Activated CD8-positive, alpha-beta T cell treated with anti-CD3 and anti-CD28 coated beads, Interleukin-2, amount 10 ng/mL, durations not matched to agents 7 days and 5 days (primary cell): ENCODE measurements around the gene DDX21. TPM values are rescaled to one million over a fixed set of nuclear protein-coding genes. Genes with fewer than 3 reads are reported as not detected.
"Not testable (repeated sequence)": the region's sequence is repeated elsewhere in the genome, so short reads cannot be mapped to it uniquely, and the experiment has no call there.

Source experiments
- ATAC-seq: fragments of 150-1000 bp; cut with Tn5 transposase; one replicate; pipeline ENCODE4 v1.10.0; 2021; ENCODE audit warnings: moderate library complexity
- CTCF ChIA-PET: fragments of 350-600 bp; sonication (Branson Sonifier 250); formaldehyde crosslinking; loops from one replicate; lab custom pipeline; 2021; ENCODE audit warnings: antibody characterized with exemption; lab: Charles Lee
- POLR2A ChIA-PET: fragments of 350-600 bp; sonication (Branson Sonifier 250); formaldehyde crosslinking; loops from one replicate; lab custom pipeline; 2021; ENCODE audit warnings: antibody characterized with exemption; lab: Charles Lee
- DNase-seq: peaks from one replicate; pipeline ENCODE4 v3.0.0-alpha.2; 2020
- H3K27ac Mint-ChIP-seq: one replicate; pipeline ENCODE4 v1.8.0; 2021; ENCODE audit warnings: mild to moderate bottlenecking, mixed read lengths
- H3K27me3 Mint-ChIP-seq: one replicate; pipeline ENCODE4 v1.8.0; 2021; ENCODE audit warnings: low read depth, mixed read lengths
- H3K36me3 Mint-ChIP-seq: one replicate; pipeline ENCODE4 v1.8.0; 2021; ENCODE audit warnings: low read depth, mixed read lengths
- H3K4me1 Mint-ChIP-seq: one replicate; pipeline ENCODE4 v1.8.0; 2021; ENCODE audit warnings: low read depth, mixed read lengths
- H3K4me3 Mint-ChIP-seq: one replicate; pipeline ENCODE4 v1.8.0; 2021; ENCODE audit warnings: mild to moderate bottlenecking, mixed read lengths
- H3K9me3 Mint-ChIP-seq: one replicate; pipeline ENCODE4 v1.8.0; 2022; ENCODE audit warnings: mixed read lengths; ENCODE audit not compliant: insufficient read depth
- total RNA-seq, 2 experiments: library from RNA; stranded (reverse); gene quantifications; one replicate each; pipeline ENCODE4 v1.2.3, GENCODE V29; 2021

Gene DDX21
- total RNA-seq, 2 experiments from 2014 or later: 94.7 to 94.9 TPM

- ChIA-PET POLR2A (interaction anchor here (0.8 to 1.2 kb wide), 4 partner anchors 30 to 136 kb away, joined by 3 to 4 read pairs (median 4); partner anchors contain the start of gene SRGN), CTCF (interaction anchor here (0.7 to 3.2 kb wide), 21 partner anchors 8 to 420 kb away, joined by 3 to 14 read pairs (median 4); partner anchors contain the start of gene DDX21)
- peak; percentile 90 for DNase-seq
- H3K36me3 Mint-ChIP-seq: peaks cover 34% of the 10 kb centered on the region
- H3K4me1 Mint-ChIP-seq: peaks cover 46% of the 10 kb centered on the region
- peak within 1 kb of the TSS; percentile 97 for H3K27ac Mint-ChIP-seq
- H3K27me3 Mint-ChIP-seq: no peaks in the 10 kb centered on the region
- H3K9me3 Mint-ChIP-seq: no peaks in the 10 kb centered on the region
- peak; percentile 88 for ATAC-seq
- peak within 1 kb of the TSS; percentile 99 for H3K4me3 Mint-ChIP-seq
Measured at GRCh38 chr10:68988530-68989316, 32.8 kb downstream of the DDX21 start, which contains the start of gene KIFBP. Gene KIFBP, plus strand, starts transcription at chr10:68988803. Its CDS starts 30 bp downstream, at chr10:68988833.

DNA sequence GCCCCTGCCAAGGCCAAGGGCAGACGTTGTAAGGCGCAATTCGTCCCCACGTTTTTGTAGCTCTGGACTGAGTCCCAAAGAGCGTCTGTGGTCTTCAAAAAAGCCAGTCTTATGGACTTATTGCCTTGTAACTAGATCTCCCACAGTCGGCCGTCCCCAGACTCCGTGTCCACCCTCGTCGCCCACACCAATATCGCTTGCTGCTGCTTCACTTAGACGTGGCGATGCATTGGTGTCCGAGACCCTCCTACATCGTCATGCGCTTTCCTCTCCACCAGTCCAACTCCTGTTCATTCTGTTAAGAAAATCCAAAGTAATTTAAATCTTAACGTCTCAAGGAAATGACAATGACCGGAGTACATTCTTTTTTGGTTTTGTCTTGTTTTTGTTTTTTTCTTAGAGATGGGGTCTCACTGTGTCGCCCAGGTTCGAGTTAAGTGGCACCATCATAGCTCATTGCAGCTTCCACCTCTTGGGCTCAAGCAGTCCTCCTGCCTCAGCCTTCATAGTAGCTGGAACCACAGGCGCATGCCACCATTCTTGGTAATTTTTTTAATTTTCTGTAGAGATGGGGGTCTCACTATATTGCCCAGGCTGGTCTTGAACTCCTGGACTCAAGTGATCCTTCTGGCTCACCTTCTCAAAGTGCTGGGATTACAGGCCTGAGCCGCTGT is 33.5 kb downstream of the DDX21 start:
- peaks cover 46% of the 10 kb centered on the region for H3K4me1 Mint-ChIP-seq
- POLR2A ChIA-PET: interaction anchor here (0.8 to 1.2 kb wide), 3 partner anchors 30 to 135 kb away, joined by 3 to 4 read pairs (median 3); partner anchors contain the start of gene SRGN
- H3K27me3 Mint-ChIP-seq: no peaks in the 10 kb centered on the region
- peaks cover 27% of the 10 kb centered on the region for H3K36me3 Mint-ChIP-seq
- DNase-seq: no peak
- no peak for ATAC-seq
- peak overlapping the region; percentile 97 for H3K27ac Mint-ChIP-seq
- CTCF ChIA-PET: interaction anchor here (0.7 to 3.2 kb wide), 13 partner anchors 8 to 418 kb away, joined by 3 to 13 read pairs (median 4); partner anchors contain the start of gene DDX21
- peak overlapping the region; percentile 99 for H3K4me3 Mint-ChIP-seq
- no peaks in the 10 kb centered on the region for H3K9me3 Mint-ChIP-seq

DNA sequence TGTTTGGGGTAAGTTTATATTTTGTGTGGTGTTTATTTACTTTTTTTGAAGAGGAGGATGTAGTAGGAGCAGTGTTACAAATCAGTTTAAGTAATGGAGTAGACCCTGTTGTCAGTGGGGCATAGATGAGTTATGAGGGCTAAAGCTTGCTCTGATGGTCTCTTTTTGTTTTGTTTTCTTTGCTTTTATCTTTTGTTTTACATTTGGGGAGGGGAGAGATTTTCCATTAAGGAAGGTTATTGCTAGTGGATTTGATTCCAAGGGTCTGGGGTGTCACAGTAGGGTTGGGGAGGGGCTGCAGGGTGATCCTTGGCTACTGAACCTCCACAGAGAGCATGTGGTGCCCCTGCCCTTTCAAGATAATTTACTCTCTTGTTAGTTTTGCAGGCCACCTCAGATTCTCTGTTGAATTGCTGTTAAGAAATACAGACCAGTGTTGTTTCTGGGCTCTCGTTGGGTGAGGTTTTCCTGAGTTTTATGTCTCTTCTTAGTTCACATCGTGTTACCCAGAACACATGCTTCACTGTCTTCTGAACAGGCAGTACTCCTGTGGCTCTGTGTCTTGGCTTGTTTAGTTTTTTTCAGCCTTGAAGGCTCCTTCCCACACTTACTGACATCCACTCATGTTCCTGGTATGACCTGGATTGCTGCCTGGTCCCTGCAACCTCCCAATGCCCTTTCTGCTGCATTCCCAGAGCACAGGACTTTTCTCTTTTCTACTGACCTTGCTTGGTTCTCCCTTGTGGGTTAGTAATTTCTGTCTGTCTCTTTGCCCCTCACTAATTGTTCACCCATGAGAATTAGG is 36.9 kb downstream of the DDX21 start:
- no peaks in the 10 kb centered on the region for H3K9me3 Mint-ChIP-seq
- POLR2A ChIA-PET: no interaction called here
- CTCF ChIA-PET: interaction anchor here (0.9 to 4.6 kb wide), 3 partner anchors 9 to 101 kb away, joined by 5 to 17 read pairs (median 6); no protein-coding TSS in a partner anchor
- H3K27me3 Mint-ChIP-seq: no peaks in the 10 kb centered on the region
- H3K27ac Mint-ChIP-seq: peak overlapping the region; percentile 2
- peaks cover 52% of the 10 kb centered on the region for H3K4me1 Mint-ChIP-seq
- peaks cover 18% of the 10 kb centered on the region for H3K36me3 Mint-ChIP-seq
- ATAC-seq (no peak), DNase-seq (no peak)
- H3K4me3 Mint-ChIP-seq: no peak overlapping the region

DNA sequence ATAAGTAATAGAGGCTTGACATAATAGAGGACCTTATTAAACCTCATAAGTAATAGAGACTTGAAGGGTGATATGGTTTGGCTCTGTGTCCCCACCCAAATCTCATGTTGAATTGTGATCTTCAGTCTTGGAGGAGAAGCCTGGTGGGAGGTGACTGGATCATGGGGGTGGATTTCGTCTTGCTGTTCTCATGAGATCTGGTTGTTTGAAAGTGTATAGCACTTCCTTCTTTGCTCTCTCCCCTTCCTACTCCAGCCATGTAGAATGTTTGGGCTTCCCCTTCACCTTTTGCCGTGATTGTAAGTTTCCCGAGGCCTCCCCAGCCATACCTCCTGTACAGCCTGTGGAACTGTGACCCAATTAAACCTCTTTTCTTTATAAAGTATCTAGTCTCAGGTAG is 41.2 kb downstream of the DDX21 start:
- ATAC-seq: peak; percentile 29
- DNase-seq: no peak
- Mint-ChIP-seq H3K4me3 (no peak overlapping the region), H3K27me3 (no peaks in the 10 kb centered on the region), H3K4me1 (peaks cover 33% of the 10 kb centered on the region), H3K27ac (peak overlapping the region; percentile 73), H3K36me3 (peaks cover 10% of the 10 kb centered on the region), H3K9me3 (no peaks in the 10 kb centered on the region)
- ChIA-PET CTCF (no interaction called here), POLR2A (no interaction called here)

- DNase-seq (no peak), ATAC-seq (peak; percentile 49)
- Mint-ChIP-seq H3K4me3 (no peak overlapping the region), H3K27me3 (no peaks in the 10 kb centered on the region), H3K9me3 (no peaks in the 10 kb centered on the region), H3K4me1 (peaks cover 2% of the 10 kb centered on the region), H3K27ac (no peak overlapping the region), H3K36me3 (peaks cover 6% of the 10 kb centered on the region)
- ChIA-PET POLR2A (interaction anchor here (0.5 to 2.1 kb wide), 6 partner anchors 10 to 125 kb away, joined by 3 to 18 read pairs (median 6); partner anchors contain the start of gene SRGN), CTCF (interaction anchor here (0.5 to 7.8 kb wide), 27 partner anchors 9 to 388 kb away, joined by 3 to 199 read pairs (median 5); partner anchors contain the start of genes DDX21, SRGN and SUPV3L1)
Measured at GRCh38 chr10:69004821-69005220, 48.9 kb downstream of the DDX21 start.

- no peak for ATAC-seq
- H3K27me3 Mint-ChIP-seq: no peaks in the 10 kb centered on the region
- no peak overlapping the region for H3K27ac Mint-ChIP-seq
Measured at GRCh38 chr10:69005704-69006485, 49.9 kb downstream of the DDX21 start.

DNA sequence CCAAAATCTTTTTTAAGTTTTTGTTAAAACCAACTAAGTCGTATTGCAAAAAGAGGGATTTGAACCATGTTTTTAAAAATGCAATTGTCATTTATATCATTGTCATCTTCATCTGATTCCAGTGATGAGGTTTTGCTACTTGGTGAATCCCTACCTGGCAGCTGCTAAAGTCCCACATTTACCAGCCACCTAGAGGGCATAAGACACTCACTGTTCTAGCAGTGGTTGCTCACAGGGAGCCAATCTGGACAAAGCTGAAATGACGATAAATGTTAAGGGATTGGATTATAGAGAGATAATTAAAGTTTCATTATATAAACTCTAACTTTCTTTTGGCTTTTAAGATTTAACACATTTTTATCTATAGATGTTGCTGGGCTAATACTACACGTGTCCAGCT is 51.3 kb downstream of the DDX21 start:
- ChIA-PET POLR2A (no interaction called here), CTCF (interaction anchor here (0.6 to 7.8 kb wide), 8 partner anchors 8 to 383 kb away, joined by 3 to 199 read pairs (median 12); partner anchors contain the start of gene SRGN)
- Mint-ChIP-seq H3K9me3 (no peaks in the 10 kb centered on the region), H3K27me3 (no peaks in the 10 kb centered on the region), H3K27ac (no peak overlapping the region), H3K4me1 (peaks cover 2% of the 10 kb centered on the region), H3K36me3 (peaks cover 14% of the 10 kb centered on the region), H3K4me3 (no peak overlapping the region)
- DNase-seq: no peak
- no peak for ATAC-seq

More at GRCh38 chr10:69005704-69006485, 49.9 kb downstream of the DDX21 start:
- H3K36me3 Mint-ChIP-seq: peaks cover 9% of the 10 kb centered on the region
- no peak overlapping the region for H3K4me3 Mint-ChIP-seq
- peaks cover 2% of the 10 kb centered on the region for H3K4me1 Mint-ChIP-seq
- H3K9me3 Mint-ChIP-seq: no peaks in the 10 kb centered on the region
- POLR2A ChIA-PET: interaction anchor here (0.5 to 2.1 kb wide), 6 partner anchors 40 to 216 kb away, joined by 3 to 18 read pairs (median 4); partner anchors contain the start of gene SRGN
- DNase-seq: no peak
- CTCF ChIA-PET: interaction anchor here (0.7 to 7.8 kb wide), 26 partner anchors 9 to 385 kb away, joined by 3 to 199 read pairs (median 6); partner anchors contain the start of genes SRGN and SUPV3L1

DNA sequence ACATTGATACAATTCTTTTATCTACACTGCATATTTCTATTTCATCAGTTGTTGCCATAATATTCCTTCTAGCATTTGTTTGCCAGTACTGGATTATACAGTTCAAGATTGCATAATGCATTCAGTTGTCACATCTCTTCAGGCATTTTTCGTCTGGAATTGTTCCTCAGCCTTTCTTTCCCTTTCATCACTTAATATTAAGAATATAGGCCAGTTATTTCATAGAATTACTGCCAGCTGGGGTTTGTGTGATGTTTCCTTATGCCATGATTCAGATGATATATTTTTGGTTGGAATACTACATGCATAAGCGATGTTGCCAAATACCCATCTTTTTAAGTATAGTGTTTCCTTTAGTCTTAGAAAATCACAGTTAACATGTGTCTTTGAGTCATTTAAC is 53.4 kb downstream of the DDX21 start:
- DNase-seq (no peak), ATAC-seq (no peak)
- no peaks in the 10 kb centered on the region for H3K9me3 Mint-ChIP-seq
- ChIA-PET POLR2A (no interaction called here), CTCF (interaction anchor here (0.6 to 7.8 kb wide), 5 partner anchors 46 to 367 kb away, joined by 3 to 199 read pairs (median 3); no protein-coding TSS in a partner anchor)
- no peak overlapping the region for H3K4me3 Mint-ChIP-seq
- no peaks in the 10 kb centered on the region for H3K27me3 Mint-ChIP-seq
- H3K4me1 Mint-ChIP-seq: peaks cover 10% of the 10 kb centered on the region
- peaks cover 27% of the 10 kb centered on the region for H3K36me3 Mint-ChIP-seq
- no peak overlapping the region for H3K27ac Mint-ChIP-seq

GRCh38 chr10:69010151-69010640 is 54.2 kb downstream of the DDX21 start:
- DNase-seq: no peak
- Mint-ChIP-seq H3K27ac (no peak overlapping the region), H3K4me3 (no peak overlapping the region), H3K27me3 (no peaks in the 10 kb centered on the region), H3K9me3 (no peaks in the 10 kb centered on the region), H3K36me3 (peaks cover 27% of the 10 kb centered on the region), H3K4me1 (peaks cover 8% of the 10 kb centered on the region)
- ChIA-PET POLR2A (interaction anchor here (0.8 kb wide), 1 partner anchor 41 kb away, joined by 3 read pairs; no protein-coding TSS in a partner anchor), CTCF (interaction anchor here (0.9 to 7.8 kb wide), 3 partner anchors 83 to 366 kb away, joined by 3 to 199 read pairs (median 3); no protein-coding TSS in a partner anchor)
- ATAC-seq: no peak

- ChIA-PET CTCF (interaction anchor here (2.5 kb wide), 1 partner anchor 79 kb away, joined by 8 read pairs; no protein-coding TSS in a partner anchor), POLR2A (interaction anchor here (0.9 kb wide), 1 partner anchor 79 kb away, joined by 3 read pairs; no protein-coding TSS in a partner anchor)
- H3K27me3 Mint-ChIP-seq, H3K27ac Mint-ChIP-seq, H3K9me3 Mint-ChIP-seq, H3K4me3 Mint-ChIP-seq, DNase-seq, H3K4me1 Mint-ChIP-seq, ATAC-seq: not testable (repeated sequence)
- H3K36me3 Mint-ChIP-seq: peaks cover 28% of the 10 kb centered on the region
Measured at GRCh38 chr10:69012778-69013177, 56.8 kb downstream of the DDX21 start.
